OCI-LY1 (cell line): ENCODE results near the gene RFTN1.

ENCODE experiments used
- H2AFZ ChIP-seq: fragments of 200-600 bp; sonication (generic), shearing (Covaris generic); 2 replicates; pipeline ENCODE4 v1.6.0; 2014; ENCODE audit warnings: antibody characterized with exemption, mild to moderate bottlenecking, low read length
- H3F3A ChIP-seq: fragments of 200-600 bp; sonication (generic), shearing (Covaris generic); 2 replicates; pipeline ENCODE4 v1.6.0; 2014; ENCODE audit warnings: mild to moderate bottlenecking, antibody characterized with exemption, low read length, moderate library complexity; ENCODE audit not compliant: insufficient read depth
- H3K27ac ChIP-seq: fragments of 200-600 bp; sonication (generic); 2 replicates; pipeline ENCODE4 v1.5.1; 2014; ENCODE audit warnings: low read length, mixed run types, mild to moderate bottlenecking, low read depth; ENCODE audit not compliant: poor library complexity, severe bottlenecking
- H3K27me3 ChIP-seq: fragments of 200-600 bp; sonication (generic); 2 replicates; pipeline ENCODE4 v1.6.0; 2014; ENCODE audit warnings: antibody characterized with exemption, mild to moderate bottlenecking, low read length, moderate library complexity; ENCODE audit not compliant: insufficient read depth
- H3K36me3 ChIP-seq: fragments of 200-600 bp; sonication (generic); 2 replicates; pipeline ENCODE4 v1.6.1; 2014; ENCODE audit warnings: mild to moderate bottlenecking, antibody characterized with exemption, low read length, moderate library complexity, mixed read lengths; ENCODE audit not compliant: insufficient read depth
- H3K4me1 ChIP-seq: fragments of 200-600 bp; sonication (generic); 2 replicates; pipeline ENCODE4 v1.5.1; 2014; ENCODE audit warnings: mild to moderate bottlenecking, low read length, moderate library complexity; ENCODE audit not compliant: insufficient read depth, severe bottlenecking
- H3K4me2 ChIP-seq: fragments of 200-600 bp; sonication (generic), shearing (Covaris generic); 2 replicates; pipeline ENCODE4 v1.6.1; 2014; ENCODE audit warnings: low read length
- H3K4me3 ChIP-seq: fragments of 200-600 bp; sonication (generic); 2 replicates; pipeline ENCODE4 v1.5.1; 2014; ENCODE audit warnings: low read length, low read depth, mild to moderate bottlenecking, mixed read lengths; ENCODE audit not compliant: poor library complexity, severe bottlenecking
- H3K79me2 ChIP-seq: fragments of 200-600 bp; shearing (Covaris generic); 2 replicates; pipeline ENCODE4 v1.6.1; 2016; ENCODE audit warnings: mixed run types, low read length, mixed read lengths; ENCODE audit not compliant: insufficient read depth
- H3K9ac ChIP-seq: fragments of 200-600 bp; sonication (generic), shearing (Covaris generic); 2 replicates; pipeline ENCODE4 v1.6.1; 2014; ENCODE audit warnings: mild to moderate bottlenecking, low read length, mixed read lengths
- H3K9me2 ChIP-seq: fragments of 200-600 bp; sonication (generic), shearing (Covaris generic); 2 replicates; pipeline ENCODE4 v1.6.1; 2014; ENCODE audit warnings: low read depth, mild to moderate bottlenecking, low read length, mixed read lengths
- H3K9me3 ChIP-seq: fragments of 200-600 bp; shearing (Covaris generic); 2 replicates; pipeline ENCODE4 v1.6.1; 2014; ENCODE audit warnings: low read length, mixed read lengths
- H4K20me1 ChIP-seq: fragments of 200-600 bp; sonication (generic), shearing (Covaris generic); 2 replicates; pipeline ENCODE4 v1.6.0; 2016; ENCODE audit warnings: mild to moderate bottlenecking, low read length; ENCODE audit not compliant: insufficient read depth
- CTCF ChIP-seq: fragments of 200-600 bp; sonication (generic), shearing (Covaris generic); IDR thresholded peaks from 2 replicates; pipeline ENCODE4 v1.5.1; 2017; ENCODE audit warnings: mild to moderate bottlenecking, antibody characterized with exemption, low read length, moderate library complexity, mixed read lengths
- EZH2 ChIP-seq: fragments of 200-600 bp; sonication (generic), shearing (Covaris generic); IDR thresholded peaks from 2 replicates; pipeline ENCODE4 v1.8.0; 2017; ENCODE audit warnings: borderline replicate concordance, mixed run types, mild to moderate bottlenecking, antibody characterized with exemption, low read length, moderate library complexity, mixed read lengths

The RFTN1 gene

GRCh38 chr3:16309558-16309957 is 203.9 kb downstream of the RFTN1 start:
- H3K9me3 ChIP-seq, result no peaks in the 10 kb centered on the region
- no peak overlapping the region for H3K4me3 ChIP-seq
- H3K4me1 ChIP-seq, result no peaks in the 10 kb centered on the region
- no peaks in the 10 kb centered on the region for H3K27me3 ChIP-seq
- H4K20me1 ChIP-seq, result no peaks in the 10 kb centered on the region
- no peak for TF ChIP-seq CTCF
- no peak for TF ChIP-seq EZH2
- H3K79me2 ChIP-seq, result no peaks in the 10 kb centered on the region
- H3K9ac ChIP-seq, result no peak overlapping the region
- H3K4me2 ChIP-seq, result no peak overlapping the region
- H3K27ac ChIP-seq, result no peak overlapping the region
- H3K36me3 ChIP-seq, result peaks cover 52% of the 10 kb centered on the region
- H2AFZ ChIP-seq, result no peak overlapping the region
- H3F3A ChIP-seq, result peaks cover 3% of the 10 kb centered on the region; the same call in 1 of the 2 replicates
- no peaks in the 10 kb centered on the region for H3K9me2 ChIP-seq

- Histone ChIP-seq H3K79me2 (no peaks in the 10 kb centered on the region), H3K27ac (no peak overlapping the region), H2AFZ (no peak overlapping the region), H3K4me2 (no peak overlapping the region), H4K20me1 (no peaks in the 10 kb centered on the region), H3K4me1 (no peaks in the 10 kb centered on the region), H3K4me3 (no peak overlapping the region), H3K27me3 (no peaks in the 10 kb centered on the region), H3K36me3 (peaks cover 44% of the 10 kb centered on the region; the same call in 1 of the 2 replicates), H3K9ac (no peak overlapping the region), H3K9me3 (no peaks in the 10 kb centered on the region), H3K9me2 (no peaks in the 10 kb centered on the region), H3F3A (peaks cover 3% of the 10 kb centered on the region; the same call in 1 of the 2 replicates)
- TF ChIP-seq EZH2, result no peak
- TF ChIP-seq CTCF, result no peak
Observed at GRCh38 chr3:16308727-16309126, 204.8 kb downstream of the RFTN1 start.

- TF ChIP-seq EZH2 (no peak), CTCF (no peak)
- Histone ChIP-seq H3K9ac (no peak overlapping the region), H2AFZ (no peak overlapping the region), H3K4me1 (peaks cover 7% of the 10 kb centered on the region), H3K9me2 (no peaks in the 10 kb centered on the region), H3K27me3 (no peaks in the 10 kb centered on the region), H3K27ac (no peak overlapping the region), H3F3A (peaks cover 3% of the 10 kb centered on the region; the same call in 1 of the 2 replicates), H3K36me3 (peaks cover 39% of the 10 kb centered on the region; the same call in 1 of the 2 replicates), H3K4me2 (no peak overlapping the region), H3K4me3 (no peak overlapping the region), H4K20me1 (no peaks in the 10 kb centered on the region), H3K79me2 (no peaks in the 10 kb centered on the region), H3K9me3 (no peaks in the 10 kb centered on the region)
Observed at GRCh38 chr3:16307832-16308531, 205.5 kb downstream of the RFTN1 start.
